ENCODE results near the gene CHKA. TPM values are rescaled to one million over a fixed set of nuclear protein-coding genes. Genes with fewer than 3 reads are reported as not detected.

CHKA gene
- total and polyA plus RNA-seq, 2 of the 8 experiments (the other 6 are each of a cell fraction or from before 2014, with no cell fraction given), result 61.2 to 86.6 TPM

DNA sequence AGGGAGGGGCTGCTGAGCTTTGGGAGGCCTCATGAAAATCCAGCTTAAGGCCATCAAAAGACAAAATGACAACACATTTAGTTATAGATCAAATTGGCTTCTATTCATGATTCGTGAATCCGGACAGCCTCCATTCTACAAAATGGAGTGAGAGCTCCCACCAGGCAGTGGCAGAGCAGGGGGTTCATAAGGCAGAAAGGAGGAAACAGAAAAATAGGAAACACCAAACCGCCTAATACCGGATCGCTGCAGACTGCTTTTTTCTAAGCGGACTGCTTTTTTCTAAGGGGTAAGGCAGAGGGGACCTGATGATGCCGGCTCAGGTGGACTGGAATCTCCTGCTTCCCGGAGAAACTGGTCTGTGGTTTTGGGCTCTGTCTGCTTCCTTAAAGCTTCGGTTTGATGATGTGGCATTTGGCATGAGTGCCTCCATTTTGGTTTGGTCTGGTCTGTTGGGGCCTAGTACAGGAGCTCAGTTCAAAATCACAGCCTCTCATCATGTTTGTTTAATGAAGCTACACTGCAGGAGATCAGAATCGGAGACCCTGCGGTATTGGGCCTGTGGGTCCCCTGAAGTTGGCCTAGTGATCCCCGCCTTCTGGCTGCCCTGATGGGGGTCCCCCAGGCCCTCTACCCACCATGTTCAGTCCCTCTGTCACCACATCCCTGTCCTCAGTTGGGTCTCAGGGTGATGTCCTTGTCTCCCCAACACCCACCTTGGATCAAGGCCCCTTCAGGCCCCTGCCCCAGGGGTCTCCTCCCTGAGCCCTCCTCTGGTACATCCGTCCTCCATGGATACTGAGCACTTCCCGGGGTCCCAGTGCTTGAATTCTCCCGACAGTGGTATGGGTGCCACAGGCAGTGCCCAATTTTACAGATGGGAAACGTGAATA is 109.9 kb downstream of the CHKA start:
- H3K56ac ChIP-seq (replicated peaks; ENCODE audit: insufficient read length, low read depth, low read length), result no peak overlapping the region
- H3K4me3 ChIP-seq (ENCODE audit: extremely low read depth in 1 of 4, insufficient read depth in 2 of 4, low read depth in 3 of 4, low read length in 4 of 4), result no peak overlapping the region
- peak overlapping the region; percentile 15 for H4K8ac ChIP-seq (ENCODE audit: extremely low read depth, insufficient read depth, low read length)
- WGBS, 2 experiments (ENCODE audit: extremely low coverage in 1 of 2, insufficient coverage in 1 of 2, insufficient read length in 1 of 2, insufficient replicate concordance in 2 of 2, low coverage in 1 of 2, low lambda C conversion rate in 2 of 2, missing lambda C conversion rate in 1 of 2), result 88% methylated on average over 16 of the region's 16 CpGs; no CpG with 5 or more reads in 1 of the 2 experiments
- no peaks in the 10 kb centered on the region for H3K23me2 ChIP-seq (ENCODE audit: low read depth, low read length)
- no peak overlapping the region for H2BK120ac ChIP-seq (replicated peaks; ENCODE audit: low read depth, low read length)
- CTCF ChIA-PET (ENCODE audit: partially characterized antibody), result interaction anchor here (0.6 to 4.6 kb wide), 6 partner anchors 9 to 1630 kb away, joined by 3 to 40 read pairs (median 3); partner anchors contain the start of gene NDUFS8
- POLR2A ChIA-PET (ENCODE audit: partially characterized antibody), result interaction anchor here (0.7 to 3.3 kb wide), 5 partner anchors 9 to 41 kb away, joined by 3 to 17 read pairs (median 3); partner anchors contain the start of gene TCIRG1
- H2BK5ac ChIP-seq (ENCODE audit: low read depth, low read length), result no peak overlapping the region
- no peaks in the 10 kb centered on the region for H3K9me3 ChIP-seq (ENCODE audit: insufficient read depth in 2 of 2, low read depth in 1 of 2, low read length in 1 of 2)
- H4K5ac ChIP-seq (ENCODE audit: insufficient read length, low read depth, low read length), result no peak overlapping the region
- H3K23ac ChIP-seq (ENCODE audit: insufficient read length), result no peak overlapping the region
- no peaks in the 10 kb centered on the region for H3K79me1 ChIP-seq (ENCODE audit: low read depth, low read length)
- H2BK15ac ChIP-seq (ENCODE audit: low read length), result peak overlapping the region; percentile 72; the same call in 1 of the 2 replicates
- H2BK20ac ChIP-seq (ENCODE audit: low read length), result no peak overlapping the region
- no peaks in the 10 kb centered on the region for H3K27me3 ChIP-seq (replicated peaks in 1 of 4; ENCODE audit: control insufficient read depth in 3 of 4, extremely low read depth in 1 of 4, insufficient read depth in 3 of 4, low read length in 3 of 4)
- no peak for FAIRE-seq
- H2AK5ac ChIP-seq (ENCODE audit: low read depth, low read length), result no peak overlapping the region
- no peak overlapping the region for H4K91ac ChIP-seq (replicated peaks; ENCODE audit: insufficient read length, low read length)
- no peak overlapping the region for H3K4ac ChIP-seq (replicated peaks; ENCODE audit: insufficient read length, low read depth, low read length)
- peaks cover 0 to 15% (median 12%) of the 10 kb centered on the region in 4 experiments; a peak in 6 of 7 replicates for H3K4me1 ChIP-seq (replicated peaks in 1 of 4; ENCODE audit: control insufficient read depth in 3 of 4, insufficient read depth in 4 of 4, low read length in 3 of 4)
- no peak for TF ChIP-seq JUN (IDR thresholded peaks at IDR 0.05; ENCODE audit: low read depth, low read length)
- no peak for TF ChIP-seq EGR1 (IDR thresholded peaks at IDR 0.05; ENCODE audit: borderline replicate concordance, low read depth, low read length)
- no peak for TF ChIP-seq MAX (IDR thresholded peaks at IDR 0.05)
- TF ChIP-seq TAF7 (optimal IDR thresholded peaks at IDR 0.05; ENCODE audit: borderline replicate concordance, low read depth, low read length), result no peak
- TF ChIP-seq KDM1A (IDR thresholded peaks at IDR 0.05; ENCODE audit: borderline replicate concordance, low read length), result no peak
- TF ChIP-seq RNF2 (IDR thresholded peaks at IDR 0.05; ENCODE audit: borderline replicate concordance, low read depth, low read length, missing control alignments, poor library complexity, severe bottlenecking), result no peak
- no peak for TF ChIP-seq SP2 (IDR thresholded peaks at IDR 0.05; ENCODE audit: low read length)
- TF ChIP-seq FOSL1 (IDR thresholded peaks at IDR 0.05; ENCODE audit: insufficient read depth, low read depth, low read length), result no peak
- H2BK12ac ChIP-seq (ENCODE audit: low read depth, low read length), result no peak overlapping the region
- H3K14ac ChIP-seq (ENCODE audit: insufficient read length), result no peak overlapping the region
- no peak overlapping the region for H3K9ac ChIP-seq (replicated peaks in 1 of 4; ENCODE audit: extremely low read depth in 1 of 4, low read depth in 3 of 4, low read length in 3 of 4)
- no peaks in the 10 kb centered on the region for H4K20me1 ChIP-seq (replicated peaks in 1 of 2; ENCODE audit: control insufficient read depth in 1 of 2, insufficient read depth in 2 of 2, low read length in 2 of 2)
- no peak overlapping the region for H3K27ac ChIP-seq (ENCODE audit: low read depth, low read length)
- no peak overlapping the region for H3K18ac ChIP-seq (ENCODE audit: extremely low read depth, low read length)
- H3K79me2 ChIP-seq (ENCODE audit: control insufficient read depth in 1 of 2, insufficient read depth in 2 of 2, low read length in 2 of 2), result no peaks in the 10 kb centered on the region
- H3K4me2 ChIP-seq (ENCODE audit: insufficient read depth in 1 of 2, low read depth in 2 of 2, low read length in 2 of 2), result peak overlapping the region in 1 of 2 experiments; percentile 21; a peak in 1 of 4 replicates
- H2AFZ ChIP-seq (ENCODE audit: low read length), result no peak overlapping the region
- H3K36me3 ChIP-seq (ENCODE audit: control insufficient read depth in 2 of 4, insufficient read depth in 4 of 4, low read length in 3 of 4), result no peaks in the 10 kb centered on the region
- DNase-seq (ENCODE audit: low read depth in 1 of 2, low spot score in 2 of 2), result no peak

Data from H1 (cell line).